Endothelial cell of umbilical vein (primary cell): ENCODE data around the gene CAPN14. TPM values are rescaled to one million over a fixed set of nuclear protein-coding genes. Genes with fewer than 3 reads are reported as not detected.

Experiments
- BruUV-seq: library from RNA; stranded (reverse); fragments of 400-500 nt; replicated peaks from 2 replicates; lab custom pipeline; 2021; lab: Mats Ljungman, UMichigan
- CTCF ChIA-PET: fragments of 300-600, 350-600 bp; sonication (Branson Sonifier 250); formaldehyde crosslinking; loops from one replicate; lab custom pipeline; 2021; ENCODE audit warnings: antibody characterized with exemption, inconsistent platforms; lab: Charles Lee
- POLR2A ChIA-PET: fragments of 300-600, 350-600 bp; sonication (Branson Sonifier 250); formaldehyde crosslinking; loops from one replicate; lab custom pipeline; 2021; ENCODE audit warnings: antibody characterized with exemption, inconsistent platforms; lab: Charles Lee
- DNase-seq: peaks from one replicate; pipeline ENCODE4 v3.0.0-alpha.2; 2011; ENCODE audit warnings: low read depth, low spot score
- FAIRE-seq: peaks from 2 replicates; lab custom pipeline; 2011; peaks lifted over from hg19 to GRCh38; lab: Jason Lieb, UNC
- H2AFZ ChIP-seq: 2 replicates; pipeline ENCODE4 v1.6.0; 2012; ENCODE audit warnings: low read depth, low read length, control low read depth, inconsistent platforms
- H3K27ac ChIP-seq: 2 replicates; pipeline ENCODE4 v1.5.1; 2011; ENCODE audit warnings: low read depth, mild to moderate bottlenecking, control low read depth, low read length, moderate library complexity; ENCODE audit not compliant: insufficient read depth
- H3K27me3 ChIP-seq, 2 experiments: 2 replicates each; pipeline versions ENCODE4 v1.6.0 to v1.6.1; 2011; ENCODE audit warnings: low read length in 2 of 2, mixed read lengths in 1 of 2; ENCODE audit not compliant: control insufficient read depth in 2 of 2, insufficient read depth in 2 of 2
- H3K36me3 ChIP-seq, 2 experiments: 2 replicates in 1 of 2; 3 replicates in 1 of 2; pipeline ENCODE4 v1.5.1; 2011; ENCODE audit warnings: low read length in 2 of 2, mild to moderate bottlenecking in 1 of 2, moderate library complexity in 1 of 2; ENCODE audit not compliant: control insufficient read depth in 2 of 2, insufficient read depth in 2 of 2; ENCODE audit errors: extremely low read depth in 1 of 2
- H3K4me1 ChIP-seq: 3 replicates; pipeline ENCODE4 v1.5.1; 2011; ENCODE audit warnings: mild to moderate bottlenecking, low read length; ENCODE audit not compliant: control insufficient read depth, insufficient read depth; ENCODE audit errors: extremely low read depth
- H3K4me2 ChIP-seq: 2 replicates; pipeline ENCODE4 v1.6.1; 2011; ENCODE audit warnings: low read length, control low read depth, mixed read lengths; ENCODE audit not compliant: insufficient read depth
- H3K4me3 ChIP-seq, 3 experiments: fragments of 200-600 bp in 1 of 3; sonication (generic), shearing (Covaris generic) in 1 of 3; replicated peaks in 1 of 3; 2 replicates each; pipeline ENCODE4 v1.5.1; 2011 to 2016; ENCODE audit warnings: control low read depth in 3 of 3, low read length in 3 of 3, mild to moderate bottlenecking in 2 of 3, inconsistent platforms in 1 of 3, low read depth in 1 of 3, moderate library complexity in 1 of 3; ENCODE audit not compliant: insufficient read depth in 1 of 3
- H3K79me2 ChIP-seq: 2 replicates; pipeline ENCODE4 v1.6.0; 2012; ENCODE audit warnings: low read length, inconsistent platforms; ENCODE audit not compliant: control insufficient read depth, insufficient read depth
- H3K9ac ChIP-seq: replicated peaks from 2 replicates; pipeline ENCODE3; 2011; ENCODE audit warnings: low read length, control low read depth; ENCODE audit not compliant: insufficient read depth; ENCODE audit errors: extremely low read depth
- H3K9me1 ChIP-seq: replicated peaks from 3 replicates; pipeline ENCODE4 v1.6.0; 2011; ENCODE audit warnings: mild to moderate bottlenecking, low read length; ENCODE audit not compliant: control insufficient read depth, insufficient read depth; ENCODE audit errors: extremely low read depth
- H3K9me3 ChIP-seq: replicated peaks from 2 replicates; pipeline ENCODE4 v1.5.1; 2012; ENCODE audit warnings: low read length, inconsistent platforms; ENCODE audit not compliant: control insufficient read depth, insufficient read depth
- H4K20me1 ChIP-seq: replicated peaks from 2 replicates; pipeline ENCODE3; 2011; ENCODE audit warnings: mild to moderate bottlenecking, low read length; ENCODE audit not compliant: control insufficient read depth, insufficient read depth; ENCODE audit errors: extremely low read depth
- CTCF ChIP-seq, 2 donors: IDR thresholded peaks; 1 replicate in 1 of 2; 2 replicates in 1 of 2; pipeline ENCODE4 v1.5.1; 2011; ENCODE audit warnings: low read length in 2 of 2, mild to moderate bottlenecking in 2 of 2, moderate library complexity in 2 of 2, control low read depth in 1 of 2, inconsistent platforms in 1 of 2, low read depth in 1 of 2; ENCODE audit not compliant: insufficient read depth in 1 of 2; ENCODE audit errors: extremely low read depth in 1 of 2
- EZH2 ChIP-seq: IDR thresholded peaks from 2 replicates; pipeline ENCODE4 v1.6.1; 2012; ENCODE audit warnings: borderline replicate concordance, low read depth, mild to moderate bottlenecking, moderate library complexity, low read length, inconsistent platforms; ENCODE audit not compliant: severe bottlenecking
- FOS ChIP-seq: IDR thresholded peaks from 2 replicates; pipeline ENCODE4 v1.6.1; 2011; ENCODE audit warnings: mild to moderate bottlenecking, low read length, moderate library complexity, borderline replicate concordance; ENCODE audit not compliant: insufficient read depth
- GATA2 ChIP-seq: IDR thresholded peaks from 2 replicates; pipeline ENCODE4 v1.7.0; 2011; ENCODE audit warnings: low read depth, mild to moderate bottlenecking, moderate library complexity, mixed read lengths, low read length; ENCODE audit not compliant: insufficient read length, insufficient read depth
- JUN ChIP-seq: IDR thresholded peaks from 2 replicates; pipeline ENCODE4 v1.6.1; 2011; ENCODE audit warnings: borderline replicate concordance, low read depth; ENCODE audit not compliant: insufficient read length, insufficient read depth
- MAX ChIP-seq: IDR thresholded peaks from 2 replicates; pipeline ENCODE4 v1.6.1; 2011; ENCODE audit not compliant: insufficient read depth, insufficient read length
- MYC ChIP-seq: IDR thresholded peaks from one replicate; pipeline ENCODE4 v1.6.1; 2011; ENCODE audit warnings: mild to moderate bottlenecking, low read depth, low read length
- POLR2A ChIP-seq: IDR thresholded peaks from 2 replicates; pipeline ENCODE4 v1.6.1; 2012; ENCODE audit warnings: low read depth, mild to moderate bottlenecking, control low read depth, low read length
- POLR2AphosphoS5 ChIP-seq: IDR thresholded peaks from 2 replicates; pipeline ENCODE4 v1.6.1; 2012; ENCODE audit warnings: low read depth, mild to moderate bottlenecking, control low read depth, low read length, moderate library complexity; ENCODE audit not compliant: insufficient read depth
- dilution Hi-C: fragments of 300-500 bp; cut with MboI; formaldehyde crosslinking; loops from one replicate; pipeline ENCODE4 v1.15.0; 2019; ENCODE audit warnings: low sequenced_read_pairs; ENCODE audit not compliant: extremely low pct_ligation_motif_present
- intact Hi-C: fragments of 100-400 bp; cut with micrococcal nuclease; formaldehyde crosslinking; loops from one replicate; pipeline ENCODE4 v1.10.0; 2022
- polyA plus RNA-seq, 4 experiments: library from polyadenylated mRNA; depleted of rRNA in 3 of 4; stranded (reverse) in 3 of 4; unstranded in 1 of 4; fragments of >200 nt; gene quantifications; 2 replicates each; pipeline versions ENCODE4 v1.2.1 to v1.2.3, GENCODE V29; 2011 to 2012; ENCODE audit warnings: missing spikeins in 1 of 4
- total RNA-seq: library from RNA; stranded (reverse); gene quantifications from 2 replicates; pipeline ENCODE4 v1.2.3, GENCODE V29; 2021

Gene CAPN14
- total and polyA plus RNA-seq, 2 donors (not counting 3 experiments of a cell fraction or from before 2014, with no cell fraction given) = 0.01 to 0.15 TPM

GRCh38 chr2:31256611-31257382, 39.5 kb upstream of the CAPN14 start:
- no peak overlapping the region for H3K4me3 ChIP-seq
- H3K36me3 ChIP-seq = no peaks in the 10 kb centered on the region
- no TSS peak for BruUV-seq
- H4K20me1 ChIP-seq = no peaks in the 10 kb centered on the region
- no peaks in the 10 kb centered on the region for H3K9me1 ChIP-seq
- H3K79me2 ChIP-seq = no peaks in the 10 kb centered on the region
- no peak overlapping the region for H3K9ac ChIP-seq
- H3K4me1 ChIP-seq = no peaks in the 10 kb centered on the region
- H2AFZ ChIP-seq = no peak overlapping the region
- H3K27me3 ChIP-seq = no peaks in the 10 kb centered on the region
- CTCF ChIA-PET = no interaction called here
- dilution Hi-C loops = no loop called here
- POLR2A ChIA-PET = no interaction called here
- no peak for DNase-seq
- intact Hi-C loops = no loop called here
- H3K27ac ChIP-seq = no peak overlapping the region
- no peak for FAIRE-seq
- H3K9me3 ChIP-seq = no peaks in the 10 kb centered on the region
- TF ChIP-seq POLR2AphosphoS5 (no peak), EZH2 (no peak), MAX (no peak), CTCF (IDR thresholded peaks at IDR 0.05; ENCODE audit: extremely low read depth in 1 of 2, insufficient read depth in 1 of 2, low read depth in 1 of 2, low read length in 2 of 2) (no peak), GATA2 (no peak), FOS (no peak), MYC (no peak), POLR2A (no peak), JUN (no peak)
- H3K4me2 ChIP-seq = no peak overlapping the region
